Smooth muscle cell (in vitro differentiated cells): Measurements from ENCODE around the gene PLA2G4C. TPM values are rescaled to one million over a fixed set of nuclear protein-coding genes. Genes with fewer than 3 reads are reported as not detected.
"Not testable (repeated sequence)": the region's sequence is repeated elsewhere in the genome, so short reads cannot be mapped to it uniquely, and the experiment has no call there.

Source experiments
- DNase-seq: peaks from one replicate; lab custom pipeline; 2025; ENCODE audit not compliant: unreplicated experiment; lab: John Stamatoyannopoulos, UW
- H2AFZ ChIP-seq: fragments of 200-600 bp; sonication (generic); 2 replicates; pipeline ENCODE4 v1.6.0; 2016; ENCODE audit warnings: antibody characterized with exemption, low read depth, mild to moderate bottlenecking
- H3F3A ChIP-seq: fragments of 200-600 bp; sonication (generic); 2 replicates; pipeline ENCODE4 v1.6.0; 2017; ENCODE audit warnings: antibody characterized with exemption, low read depth
- H3K27ac ChIP-seq: fragments of 200-600 bp; sonication (generic); 2 replicates; pipeline ENCODE4 v1.5.1; 2016; ENCODE audit warnings: low read depth, mild to moderate bottlenecking
- H3K27me3 ChIP-seq: fragments of 200-600 bp; sonication (generic); 2 replicates; pipeline ENCODE4 v1.6.1; 2016; ENCODE audit warnings: low read depth, mild to moderate bottlenecking
- H3K36me3 ChIP-seq: fragments of 200-600 bp; sonication (generic); 2 replicates; pipeline ENCODE4 v1.5.1; 2016; ENCODE audit warnings: low read depth
- H3K4me1 ChIP-seq: fragments of 200-600 bp; sonication (generic); 2 replicates; pipeline ENCODE4 v1.5.1; 2016; ENCODE audit warnings: low read depth
- H3K4me2 ChIP-seq: fragments of 200-600 bp; sonication (generic); 2 replicates; pipeline ENCODE4 v1.6.0; 2016; ENCODE audit warnings: mild to moderate bottlenecking
- H3K4me3 ChIP-seq: fragments of 200-600 bp; sonication (generic); 2 replicates; pipeline ENCODE4 v1.5.1; 2016; ENCODE audit warnings: mild to moderate bottlenecking
- H3K79me2 ChIP-seq: fragments of 200-600 bp; sonication (generic); 2 replicates; pipeline ENCODE4 v1.6.0; 2016; ENCODE audit warnings: low read depth, mild to moderate bottlenecking
- H3K9ac ChIP-seq: fragments of 200-600 bp; sonication (generic); 2 replicates; pipeline ENCODE4 v1.6.0; 2016; ENCODE audit warnings: low read depth
- H3K9me3 ChIP-seq: fragments of 200-600 bp; sonication (generic); replicated peaks from 2 replicates; pipeline ENCODE4 v1.5.1; 2016; ENCODE audit warnings: low read depth
- H4K20me1 ChIP-seq: fragments of 200-600 bp; sonication (generic); 2 replicates; pipeline ENCODE4 v1.6.0; 2016; ENCODE audit warnings: low read depth
- CTCF ChIP-seq: fragments of 200-600 bp; sonication (generic); IDR thresholded peaks from 2 replicates; pipeline ENCODE4 v1.5.1; 2017; ENCODE audit warnings: borderline replicate concordance, mild to moderate bottlenecking, antibody characterized with exemption; ENCODE audit not compliant: insufficient read depth, poor library complexity, severe bottlenecking
- WGBS: methylation state at CpG from one replicate; pipeline ENCODE4 v1.1.7; 2016; ENCODE audit warnings: low lambda C conversion rate; 5-methylcytosine and 5-hydroxymethylcytosine counted together
- polyA plus RNA-seq: library from polyadenylated mRNA; unstranded; fragments of >200 nt; fragmentation: Nextera tagmentation; extraction: Ambion mirVana; gene quantifications from 2 replicates; pipeline ENCODE4 v1.2.1, GENCODE V29; 2016
- total RNA-seq: library from RNA; depleted of rRNA; stranded (reverse); fragments of >200 nt; gene quantifications from 2 replicates; pipeline ENCODE4 v1.2.3, GENCODE V29; 2014

Gene PLA2G4C
- total and polyA plus RNA-seq, 2 experiments from 2014 or later: 0.63 to 1.7 TPM

- H3K9ac ChIP-seq: no peak overlapping the region
- H3K4me1 ChIP-seq: no peaks in the 10 kb centered on the region
- H4K20me1 ChIP-seq: no peaks in the 10 kb centered on the region
- H3K27me3 ChIP-seq: no peaks in the 10 kb centered on the region
- H3K79me2 ChIP-seq: no peaks in the 10 kb centered on the region
- no peak overlapping the region for H3K4me2 ChIP-seq
- H3K27ac ChIP-seq: no peak overlapping the region
- no peak for DNase-seq
- H3K4me3 ChIP-seq: no peak overlapping the region
- H3K36me3 ChIP-seq: no peaks in the 10 kb centered on the region
- whole genome bisulfite sequencing: 89% methylated on average over 7 of the region's 7 CpGs
- H3K9me3 ChIP-seq: no peaks in the 10 kb centered on the region
- no peaks in the 10 kb centered on the region for H3F3A ChIP-seq
- no peak overlapping the region for H2AFZ ChIP-seq
- TF ChIP-seq CTCF: no peak
Observed at GRCh38 chr19:48085904-48086864, 24.4 kb downstream of the PLA2G4C start.

DNA sequence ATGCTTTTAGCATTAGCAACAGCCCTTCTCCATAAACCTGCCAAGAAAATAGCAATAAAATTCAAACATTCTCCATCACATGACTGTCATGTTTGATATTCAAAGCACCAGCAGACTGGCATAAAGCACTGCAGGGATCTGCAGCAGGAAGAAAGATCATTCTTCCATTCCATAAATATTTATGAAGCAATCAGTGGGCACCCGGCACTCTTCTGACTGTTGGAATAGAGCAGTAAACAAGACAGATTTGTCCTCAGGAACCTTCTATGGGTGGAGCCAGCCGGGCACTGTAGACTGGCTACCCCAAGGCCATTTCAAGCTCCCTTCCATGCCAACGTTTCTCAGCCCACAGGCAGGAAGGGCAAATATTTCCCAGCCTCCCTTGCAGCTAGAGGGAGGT is 25.5 kb downstream of the PLA2G4C start:
- Histone ChIP-seq H3K9me3 (no peaks in the 10 kb centered on the region), H3K4me2 (no peak overlapping the region), H3K27ac (no peak overlapping the region), H3K9ac (no peak overlapping the region), H3K27me3 (no peaks in the 10 kb centered on the region), H3K36me3 (no peaks in the 10 kb centered on the region), H2AFZ (no peak overlapping the region), H3K79me2 (no peaks in the 10 kb centered on the region), H4K20me1 (no peaks in the 10 kb centered on the region), H3F3A (no peaks in the 10 kb centered on the region), H3K4me1 (no peaks in the 10 kb centered on the region), H3K4me3 (no peak overlapping the region)
- 86% methylated on average over 3 of the region's 3 CpGs for WGBS
- no peak for DNase-seq
- TF ChIP-seq CTCF: no peak

GRCh38 chr19:48081106-48081505 is 29.5 kb downstream of the PLA2G4C start:
- WGBS: 94% methylated on average over 5 of the region's 5 CpGs
- Histone ChIP-seq H3K27ac (no peak overlapping the region), H3K4me2 (no peak overlapping the region), H2AFZ (no peak overlapping the region), H3F3A (no peaks in the 10 kb centered on the region), H3K27me3 (no peaks in the 10 kb centered on the region), H3K9ac (no peak overlapping the region), H3K79me2 (no peaks in the 10 kb centered on the region), H3K36me3 (no peaks in the 10 kb centered on the region), H3K9me3 (no peaks in the 10 kb centered on the region), H3K4me3 (no peak overlapping the region), H3K4me1 (no peaks in the 10 kb centered on the region), H4K20me1 (no peaks in the 10 kb centered on the region)
- no peak for DNase-seq
- TF ChIP-seq CTCF: no peak

- H3K27ac ChIP-seq, H4K20me1 ChIP-seq, H3K27me3 ChIP-seq, H3K9me3 ChIP-seq, H3K4me3 ChIP-seq, H3F3A ChIP-seq, DNase-seq, H3K9ac ChIP-seq, H3K79me2 ChIP-seq, H2AFZ ChIP-seq, H3K36me3 ChIP-seq, H3K4me1 ChIP-seq, H3K4me2 ChIP-seq: not testable (repeated sequence)
- 93% methylated on average over 3 of the region's 3 CpGs for WGBS
Observed at GRCh38 chr19:48070177-48070769, 40.3 kb downstream of the PLA2G4C start.
